HUES64 (cell line): ENCODE data around the gene SPAG4.

Experiments used
- H3K27ac ChIP-seq: 2 replicates; pipeline ENCODE4 v1.7.0; 2013; ENCODE audit warnings: low read depth, low read length, inconsistent platforms
- H3K27me3 ChIP-seq: 2 replicates; pipeline ENCODE4 v1.6.1; 2013; ENCODE audit warnings: mild to moderate bottlenecking, low read length; ENCODE audit not compliant: insufficient read depth
- H3K36me3 ChIP-seq: 2 replicates; pipeline ENCODE4 v1.6.1; 2013; ENCODE audit warnings: mild to moderate bottlenecking, low read length; ENCODE audit not compliant: insufficient read depth
- H3K4me1 ChIP-seq: 2 replicates; pipeline ENCODE4 v1.6.1; 2013; ENCODE audit warnings: mild to moderate bottlenecking, low read length, moderate library complexity; ENCODE audit not compliant: insufficient read depth
- H3K4me3 ChIP-seq: 2 replicates; pipeline ENCODE4 v1.5.1; 2013; ENCODE audit warnings: mild to moderate bottlenecking, low read length, moderate library complexity
- H3K9ac ChIP-seq: 2 replicates; pipeline ENCODE4 v1.6.1; 2013; ENCODE audit warnings: mild to moderate bottlenecking, low read depth, low read length
- H3K9me3 ChIP-seq: 2 replicates; pipeline ENCODE4 v1.6.1; 2013; ENCODE audit warnings: low read depth, low read length; ENCODE audit not compliant: insufficient read depth
- WGBS: fragments of 150-250, 120-280 bp; methylation state at CpG from one replicate; pipeline ENCODE4 v1.1.7; 2013; ENCODE audit warnings: missing lambda C conversion rate; 5-methylcytosine and 5-hydroxymethylcytosine counted together

The SPAG4 gene

DNA sequence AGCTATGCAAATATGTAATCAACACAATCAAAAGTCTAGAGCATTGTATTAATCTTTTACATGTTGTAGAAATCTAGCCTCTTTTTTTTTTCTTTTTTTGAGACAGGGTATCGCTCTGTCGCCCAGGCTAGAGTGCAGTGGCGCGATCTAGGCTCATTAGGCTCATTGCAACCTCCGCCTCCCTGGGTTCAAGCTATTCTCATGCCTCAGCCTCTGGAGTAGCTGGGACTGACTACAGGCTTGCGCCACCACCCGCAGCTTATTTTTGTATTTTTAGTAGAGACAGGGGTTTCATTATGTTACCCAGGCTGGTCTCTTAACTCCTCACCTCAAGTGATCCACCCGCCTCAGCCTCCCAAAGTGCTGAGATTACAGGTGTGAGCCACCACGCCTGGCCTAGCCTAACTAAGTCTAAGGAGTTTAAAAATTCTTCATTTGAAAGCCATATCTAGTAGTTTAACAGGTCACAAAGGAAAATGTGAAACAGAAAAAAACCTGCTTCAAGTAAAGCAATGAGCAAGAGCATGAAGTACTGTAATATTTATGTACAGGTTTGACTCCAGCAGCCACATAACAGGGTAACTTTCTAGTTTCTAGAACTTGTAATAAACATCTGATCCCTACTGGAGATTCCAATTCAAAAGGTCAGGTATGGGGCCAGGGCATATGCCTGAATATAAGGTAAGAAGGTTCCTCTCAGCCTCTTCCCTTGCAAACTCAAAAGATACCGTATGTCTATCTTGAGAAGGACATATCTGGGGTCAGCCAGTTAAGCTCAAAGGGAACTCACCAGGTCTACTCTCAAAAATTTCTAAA lies 44.7 kb downstream of the SPAG4 start:
- Histone ChIP-seq H3K27ac (no peak overlapping the region), H3K4me3 (peak overlapping the region; percentile 83; the same call in 1 of the 2 replicates), H3K4me1 (peaks cover 30% of the 10 kb centered on the region), H3K9me3 (no peaks in the 10 kb centered on the region), H3K27me3 (no peaks in the 10 kb centered on the region), H3K36me3 (peaks cover 20% of the 10 kb centered on the region), H3K9ac (no peak overlapping the region)
- WGBS: 89% methylated on average over 10 of the region's 10 CpGs

DNA sequence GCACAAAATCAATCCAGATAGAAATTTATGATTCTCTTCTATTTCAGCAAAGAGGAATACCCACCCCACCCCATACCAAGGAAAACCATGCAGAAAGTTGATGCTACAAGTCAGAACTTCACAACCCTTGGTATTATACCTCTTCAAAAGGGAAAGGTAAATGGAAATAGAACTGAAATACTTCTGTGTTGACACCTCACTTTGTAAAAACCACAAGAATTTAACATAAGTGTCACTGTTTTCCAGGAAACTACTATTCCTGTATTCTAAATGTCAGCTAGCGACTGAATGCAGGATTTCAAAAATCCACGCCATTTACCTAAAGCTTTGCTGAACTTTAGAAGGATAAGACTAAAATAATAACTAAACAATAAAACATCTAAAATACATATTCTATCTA lies 45.4 kb downstream of the SPAG4 start:
- H3K4me1 ChIP-seq: peaks cover 30% of the 10 kb centered on the region
- H3K9me3 ChIP-seq: no peaks in the 10 kb centered on the region
- no peaks in the 10 kb centered on the region for H3K27me3 ChIP-seq
- peaks cover 13% of the 10 kb centered on the region; the same call in 1 of the 2 replicates for H3K36me3 ChIP-seq
- no peak overlapping the region for H3K27ac ChIP-seq
- peak overlapping the region; percentile 83; the same call in 1 of the 2 replicates for H3K4me3 ChIP-seq
- 81% methylated on average over 2 of the region's 2 CpGs for WGBS
- H3K9ac ChIP-seq: no peak overlapping the region

DNA sequence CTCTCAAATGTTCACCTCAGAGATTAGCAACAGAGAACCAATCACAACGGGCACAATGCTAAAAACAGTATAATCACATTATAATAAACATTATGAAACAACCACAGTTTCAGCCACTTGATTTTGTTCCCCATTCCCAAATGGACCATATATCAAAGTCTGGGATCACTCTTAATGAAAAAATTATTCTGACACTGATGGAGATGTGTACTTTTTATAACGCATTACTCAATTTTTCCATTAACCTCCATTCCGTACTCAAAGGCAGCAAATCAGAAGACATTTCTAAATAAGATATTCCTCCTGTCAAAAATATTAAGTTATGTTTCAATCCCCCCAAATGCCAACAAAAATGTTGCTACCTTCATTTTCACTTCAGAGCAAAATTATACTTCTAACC lies 46.3 kb downstream of the SPAG4 start:
- no peaks in the 10 kb centered on the region for H3K9me3 ChIP-seq
- H3K4me1 ChIP-seq: peaks cover 30% of the 10 kb centered on the region
- H3K9ac ChIP-seq: peak overlapping the region; percentile 28; the same call in 1 of the 2 replicates
- H3K27ac ChIP-seq: no peak overlapping the region
- H3K36me3 ChIP-seq: peaks cover 5% of the 10 kb centered on the region; the same call in 1 of the 2 replicates
- peak overlapping the region; percentile 83 for H3K4me3 ChIP-seq
- WGBS: 61% methylated on average over 2 of the region's 3 CpGs
- H3K27me3 ChIP-seq: no peaks in the 10 kb centered on the region

DNA sequence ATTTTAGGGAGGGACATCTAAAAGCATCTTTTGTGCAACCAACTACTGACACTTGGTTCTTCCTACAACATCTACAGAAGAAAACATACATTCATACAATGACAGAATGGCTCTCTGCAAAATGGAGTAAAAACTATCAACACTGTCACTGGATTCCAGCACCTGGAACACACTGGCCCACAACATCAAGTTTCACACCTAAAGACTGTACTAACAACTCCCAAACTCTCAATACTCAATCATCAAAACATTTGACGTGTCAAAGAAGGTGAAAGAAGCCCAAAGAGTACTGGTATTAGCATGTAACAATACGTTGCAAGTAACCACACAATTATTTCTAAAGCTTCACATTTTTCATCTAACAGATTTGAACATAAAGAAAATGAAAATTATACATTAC lies 46.9 kb downstream of the SPAG4 start:
- peaks cover 30% of the 10 kb centered on the region for H3K4me1 ChIP-seq
- H3K27ac ChIP-seq: no peak overlapping the region
- WGBS: 26% methylated on average over 2 of the region's 2 CpGs
- H3K36me3 ChIP-seq: peaks cover under 1% of the 10 kb centered on the region; the same call in 1 of the 2 replicates
- H3K9ac ChIP-seq: peak overlapping the region; percentile 99; the same call in 1 of the 2 replicates
- peak overlapping the region; percentile 83 for H3K4me3 ChIP-seq
- H3K27me3 ChIP-seq: no peaks in the 10 kb centered on the region
- H3K9me3 ChIP-seq: no peaks in the 10 kb centered on the region

DNA sequence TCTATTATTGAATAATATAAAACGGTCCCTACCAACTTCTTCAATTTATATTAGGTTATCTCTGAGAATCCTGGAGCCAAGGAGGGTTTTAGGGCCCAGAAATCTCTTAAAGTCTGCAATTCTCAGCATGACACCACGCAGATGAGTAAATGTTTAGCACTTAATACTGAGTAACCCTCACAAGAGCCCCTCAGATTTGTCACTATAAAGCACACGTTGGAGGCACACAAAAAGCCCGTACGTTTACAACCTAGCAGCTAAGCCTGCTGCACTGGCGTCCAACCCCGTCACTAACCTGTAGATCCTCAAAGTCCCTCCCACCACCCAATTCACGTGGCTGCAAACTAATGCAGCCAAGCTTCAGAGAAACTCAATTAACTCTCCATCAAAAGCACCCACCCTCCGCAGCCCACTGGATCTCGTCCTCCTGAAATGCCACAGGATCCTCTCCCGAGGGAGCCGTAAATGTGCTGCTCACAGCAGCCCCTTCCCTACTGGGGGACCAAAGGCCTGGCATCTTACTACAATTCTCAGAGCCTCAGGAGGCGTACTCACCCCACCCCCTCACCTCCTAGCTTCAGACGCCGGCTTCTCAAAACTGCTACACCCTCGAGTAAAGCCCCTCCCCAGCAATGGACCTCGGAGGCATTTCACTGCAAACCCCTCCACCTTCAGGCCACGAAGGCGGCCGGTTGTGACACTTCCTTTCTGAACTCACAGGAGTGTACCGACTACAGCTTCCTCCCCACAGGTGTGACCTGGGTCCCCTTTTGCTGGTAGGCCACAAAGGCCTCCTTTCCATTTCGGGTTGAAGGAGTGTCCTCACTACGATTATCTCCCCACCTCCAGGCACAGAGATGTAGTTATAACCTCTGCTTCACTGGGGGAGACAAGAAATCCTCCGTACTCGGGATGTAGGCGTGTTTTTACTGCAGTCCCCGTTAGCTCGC lies 48.2 kb downstream of the SPAG4 start:
- WGBS: under 1% methylated on average over 28 of the region's 28 CpGs

GRCh38 chr20:35664466-35665206 lies 49.0 kb downstream of the SPAG4 start, which contains the start of the genes CPNE1 and RBM12:
CPNE1 (minus strand) TSS chr20:35664900; CDS start chr20:35632923, 31,977 bp downstream.
RBM12 (minus strand) TSS chr20:35664900; CDS start chr20:35655322, 9,578 bp downstream.
- Histone ChIP-seq H3K9ac (peak within 1 kb of the TSS; percentile 99), H3K9me3 (no peaks in the 10 kb centered on the region), H3K4me1 (peaks cover 30% of the 10 kb centered on the region), H3K36me3 (peaks cover 14% of the 10 kb centered on the region), H3K4me3 (peak within 1 kb of the TSS; percentile 83), H3K27ac (peak within 1 kb of the TSS; percentile 97), H3K27me3 (no peaks in the 10 kb centered on the region)
- WGBS: under 1% methylated on average over 61 of the region's 61 CpGs

More for the DNA sequence above, 48.2 kb downstream of the SPAG4 start:
- H3K9me3 ChIP-seq: no peaks in the 10 kb centered on the region
- peaks cover 6% of the 10 kb centered on the region for H3K36me3 ChIP-seq
- H3K4me1 ChIP-seq: peaks cover 30% of the 10 kb centered on the region
- H3K27ac ChIP-seq: peak overlapping the region; percentile 97
- H3K9ac ChIP-seq: peak overlapping the region; percentile 99
- no peaks in the 10 kb centered on the region for H3K27me3 ChIP-seq
- peak overlapping the region; percentile 83 for H3K4me3 ChIP-seq

DNA sequence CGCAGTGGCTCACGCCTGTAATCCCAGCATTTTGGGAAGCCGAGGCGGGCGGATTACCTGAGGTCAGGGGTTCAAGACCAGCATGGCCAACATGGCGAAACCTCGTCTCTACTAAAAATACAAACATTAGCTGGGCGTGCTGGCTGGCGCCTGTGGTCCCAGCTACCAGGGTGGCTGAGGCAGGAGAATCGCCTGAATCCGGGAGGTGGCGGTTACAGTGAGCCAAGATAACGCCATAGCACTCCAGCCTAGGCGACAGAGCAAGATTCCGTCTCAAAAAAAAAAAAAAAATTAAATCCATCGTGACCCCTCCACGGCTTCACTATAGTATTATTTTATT lies 50.3 kb downstream of the SPAG4 start:
- Histone ChIP-seq H3K4me1 (peaks cover 25% of the 10 kb centered on the region), H3K36me3 (peaks cover 21% of the 10 kb centered on the region), H3K4me3 (no peak overlapping the region), H3K27me3 (no peaks in the 10 kb centered on the region), H3K9ac (no peak overlapping the region), H3K9me3 (no peaks in the 10 kb centered on the region), H3K27ac (no peak overlapping the region)
- WGBS: 96% methylated on average over 15 of the region's 17 CpGs

GRCh38 chr20:35669221-35669620 lies 53.6 kb downstream of the SPAG4 start:
- Histone ChIP-seq H3K27me3 (no peaks in the 10 kb centered on the region), H3K4me3 (no peak overlapping the region), H3K9me3 (no peaks in the 10 kb centered on the region), H3K27ac (no peak overlapping the region), H3K9ac (no peak overlapping the region), H3K36me3 (peaks cover 40% of the 10 kb centered on the region), H3K4me1 (no peaks in the 10 kb centered on the region)
- 94% methylated on average over 5 of the region's 5 CpGs for WGBS

- Histone ChIP-seq H3K9me3 (no peaks in the 10 kb centered on the region), H3K27me3 (no peaks in the 10 kb centered on the region), H3K4me1 (no peaks in the 10 kb centered on the region), H3K4me3 (no peak overlapping the region), H3K27ac (no peak overlapping the region), H3K36me3 (peaks cover 45% of the 10 kb centered on the region), H3K9ac (no peak overlapping the region)
- 71% methylated on average over 1 of the region's 1 CpG for WGBS
These were observed 54.1 kb downstream of the SPAG4 start for GRCh38 chr20:35669681-35670080.
